Endodermal cell (in vitro differentiated cells): ENCODE data around the gene GHRHR. TPM values are rescaled to one million over a fixed set of nuclear protein-coding genes. Genes with fewer than 3 reads are reported as not detected.

Experiments used
- DNase-seq: peaks from one replicate; pipeline ENCODE4 v3.0.0-alpha.2; 2017
- H3K27ac ChIP-seq: 2 replicates; pipeline ENCODE4 v1.5.1; 2013; ENCODE audit warnings: mild to moderate bottlenecking, low read depth, low read length, moderate library complexity
- H3K27me3 ChIP-seq: 2 replicates; pipeline ENCODE4 v1.6.1; 2013; ENCODE audit warnings: mild to moderate bottlenecking, low read length, moderate library complexity; ENCODE audit not compliant: insufficient read depth, control insufficient read depth, poor library complexity, severe bottlenecking
- H3K36me3 ChIP-seq: 2 replicates; pipeline ENCODE4 v1.7.0; 2013; ENCODE audit warnings: mild to moderate bottlenecking, low read length, moderate library complexity; ENCODE audit not compliant: control insufficient read depth, insufficient read depth
- H3K4me1 ChIP-seq: one replicate; pipeline ENCODE4 v1.7.0; 2013; ENCODE audit warnings: low read length; ENCODE audit not compliant: control insufficient read depth, insufficient read depth
- H3K4me3 ChIP-seq: 2 replicates; pipeline ENCODE4 v1.5.1; 2013; ENCODE audit warnings: mild to moderate bottlenecking, low read length, moderate library complexity
- H3K9ac ChIP-seq: 2 replicates; pipeline ENCODE4 v1.6.1; 2013; ENCODE audit warnings: mild to moderate bottlenecking, low read length, moderate library complexity; ENCODE audit not compliant: poor library complexity, severe bottlenecking; ENCODE audit errors: extremely low read depth
- H3K9me3 ChIP-seq: 2 replicates; pipeline ENCODE4 v1.6.1; 2013; ENCODE audit warnings: mild to moderate bottlenecking, low read length, moderate library complexity; ENCODE audit not compliant: control insufficient read depth
- H3K27ac Mint-ChIP-seq: 2 replicates; pipeline ENCODE4 v1.8.0; 2020; ENCODE audit warnings: mixed read lengths
- H3K27me3 Mint-ChIP-seq: 2 replicates; pipeline ENCODE4 v1.8.0; 2021; ENCODE audit warnings: mild to moderate bottlenecking, mixed read lengths; ENCODE audit not compliant: insufficient read depth
- H3K36me3 Mint-ChIP-seq: 2 replicates; pipeline ENCODE4 v1.8.0; 2020; ENCODE audit warnings: low read depth, mixed read lengths
- H3K4me1 Mint-ChIP-seq: 2 replicates; pipeline ENCODE4 v1.8.0; 2020; ENCODE audit warnings: mixed read lengths
- H3K4me3 Mint-ChIP-seq: 2 replicates; pipeline ENCODE4 v1.8.0; 2020; ENCODE audit warnings: mild to moderate bottlenecking, moderate library complexity, mixed read lengths
- H3K9me3 Mint-ChIP-seq: 2 replicates; pipeline ENCODE4 v1.8.0; 2020; ENCODE audit warnings: mild to moderate bottlenecking, mixed read lengths
- WGBS, 2 experiments: methylation state at CpG; one replicate each; pipeline versions ENCODE4 v1.1.5 to v1.1.7; 2013; ENCODE audit warnings: missing lambda C conversion rate in 2 of 2, mixed read lengths in 1 of 2; ENCODE audit not compliant: insufficient coverage in 1 of 2, insufficient read length in 1 of 2; 5-methylcytosine and 5-hydroxymethylcytosine counted together
- total RNA-seq, 2 donors: library from RNA; stranded (reverse); fragmentation: NEBNext Ultra II Directional in 1 of 2; extraction: Animal tissue kit (Norgen Biotek cat#: 25700) in 1 of 2; gene quantifications; 2 replicates in 1 of 2; 3 replicates in 1 of 2; pipeline ENCODE4 v1.2.1, GENCODE V29; 2021
- TF ChIP-seq, protein P1 (sequence below): fragments of 200-600 bp; sonication (generic); conservative IDR thresholded peaks from 2 replicates; pipeline ENCODE4 v1.5.0; 2021; ENCODE audit warnings: antibody characterized with exemption, mild to moderate bottlenecking

The GHRHR gene
- total RNA-seq, 2 donors from 2014 or later, result not detected

- Histone ChIP-seq H3K27ac (no peak overlapping the region), H3K9me3 (no peaks in the 10 kb centered on the region), H3K27me3 (peaks cover 13% of the 10 kb centered on the region), H3K9ac (no peak overlapping the region), H3K36me3 (no peaks in the 10 kb centered on the region), H3K4me1 (no peaks in the 10 kb centered on the region), H3K4me3 (no peak overlapping the region)
- Mint-ChIP-seq H3K27ac (no peak overlapping the region), H3K4me1 (peaks cover 2% of the 10 kb centered on the region), H3K4me3 (no peak overlapping the region), H3K9me3 (no peaks in the 10 kb centered on the region), H3K36me3 (no peaks in the 10 kb centered on the region), H3K27me3 (peaks cover 39% of the 10 kb centered on the region)
- DNase-seq, result no peak
- WGBS, 2 experiments, result 85 to 86% methylated on average over 5 to 7 of the region's 7 CpGs
- TF ChIP-seq, protein P1, sequence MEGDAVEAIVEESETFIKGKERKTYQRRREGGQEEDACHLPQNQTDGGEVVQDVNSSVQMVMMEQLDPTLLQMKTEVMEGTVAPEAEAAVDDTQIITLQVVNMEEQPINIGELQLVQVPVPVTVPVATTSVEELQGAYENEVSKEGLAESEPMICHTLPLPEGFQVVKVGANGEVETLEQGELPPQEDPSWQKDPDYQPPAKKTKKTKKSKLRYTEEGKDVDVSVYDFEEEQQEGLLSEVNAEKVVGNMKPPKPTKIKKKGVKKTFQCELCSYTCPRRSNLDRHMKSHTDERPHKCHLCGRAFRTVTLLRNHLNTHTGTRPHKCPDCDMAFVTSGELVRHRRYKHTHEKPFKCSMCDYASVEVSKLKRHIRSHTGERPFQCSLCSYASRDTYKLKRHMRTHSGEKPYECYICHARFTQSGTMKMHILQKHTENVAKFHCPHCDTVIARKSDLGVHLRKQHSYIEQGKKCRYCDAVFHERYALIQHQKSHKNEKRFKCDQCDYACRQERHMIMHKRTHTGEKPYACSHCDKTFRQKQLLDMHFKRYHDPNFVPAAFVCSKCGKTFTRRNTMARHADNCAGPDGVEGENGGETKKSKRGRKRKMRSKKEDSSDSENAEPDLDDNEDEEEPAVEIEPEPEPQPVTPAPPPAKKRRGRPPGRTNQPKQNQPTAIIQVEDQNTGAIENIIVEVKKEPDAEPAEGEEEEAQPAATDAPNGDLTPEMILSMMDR, result no peak
Observed at GRCh38 chr7:30980194-30980593, 16.4 kb downstream of the GHRHR start.

DNA sequence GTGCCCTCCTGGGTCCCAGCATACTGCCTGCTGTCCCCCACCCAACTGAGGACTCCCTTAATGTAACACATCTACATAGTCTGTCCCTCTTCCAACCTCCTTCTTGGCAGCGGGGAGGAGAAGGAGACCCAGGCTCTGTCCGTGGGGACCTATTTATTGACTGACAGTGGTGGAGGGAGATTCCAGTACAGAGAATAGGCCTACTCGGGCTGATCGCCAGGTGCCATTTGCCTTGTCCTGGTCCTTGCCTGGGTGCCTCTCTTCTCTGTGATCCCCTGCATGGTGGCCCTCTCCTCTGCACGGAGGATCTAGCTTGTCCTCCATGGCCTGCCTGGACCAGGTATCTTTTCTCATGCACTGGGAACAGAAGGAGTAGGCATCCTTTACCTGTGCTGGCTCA is 17.0 kb downstream of the GHRHR start:
- H3K4me3 ChIP-seq, result no peak overlapping the region
- Mint-ChIP-seq H3K27ac (no peak overlapping the region), H3K4me3 (no peak overlapping the region), H3K27me3 (peaks cover 39% of the 10 kb centered on the region), H3K4me1 (peaks cover 2% of the 10 kb centered on the region), H3K36me3 (no peaks in the 10 kb centered on the region), H3K9me3 (no peaks in the 10 kb centered on the region)
- H3K27me3 ChIP-seq, result peaks cover 13% of the 10 kb centered on the region
- WGBS, 2 experiments, result 80 to 86% methylated on average over 3 to 5 of the region's 5 CpGs
- no peak overlapping the region for H3K9ac ChIP-seq
- no peaks in the 10 kb centered on the region for H3K9me3 ChIP-seq
- H3K27ac ChIP-seq, result no peak overlapping the region
- DNase-seq, result peak; percentile 21
- TF ChIP-seq, protein P1, result no peak
- H3K36me3 ChIP-seq, result no peaks in the 10 kb centered on the region
- H3K4me1 ChIP-seq, result no peaks in the 10 kb centered on the region

GRCh38 chr7:30983042-30983913 is 19.5 kb downstream of the GHRHR start:
- no peaks in the 10 kb centered on the region for H3K36me3 Mint-ChIP-seq
- 12 to 15% methylated on average over 9 to 15 of the region's 15 CpGs for WGBS, 2 experiments
- H3K9me3 ChIP-seq, result no peaks in the 10 kb centered on the region
- no peak overlapping the region for H3K27ac ChIP-seq
- peaks cover 13% of the 10 kb centered on the region for H3K27me3 ChIP-seq
- no peak overlapping the region for H3K27ac Mint-ChIP-seq
- TF ChIP-seq, protein P1, result peak; percentile 96
- H3K4me1 ChIP-seq, result no peaks in the 10 kb centered on the region
- H3K4me1 Mint-ChIP-seq, result peaks cover 19% of the 10 kb centered on the region
- H3K9me3 Mint-ChIP-seq, result no peaks in the 10 kb centered on the region
- peak overlapping the region; percentile 40 for H3K4me3 Mint-ChIP-seq
- no peak overlapping the region for H3K9ac ChIP-seq
- peak; percentile 98 for DNase-seq
- H3K36me3 ChIP-seq, result no peaks in the 10 kb centered on the region
- H3K4me3 ChIP-seq, result no peak overlapping the region
- peaks cover 48% of the 10 kb centered on the region for H3K27me3 Mint-ChIP-seq
